GM10847 (cell line): Measurements from ENCODE around the gene ENDOV.

Experiments used
- POLR2A ChIP-seq: IDR thresholded peaks from 2 replicates; pipeline ENCODE4 v1.6.1; 2011; ENCODE audit not compliant: insufficient read length; ENCODE audit errors: extremely low read depth

ENDOV gene

GRCh38 chr17:80463784-80464400, 48.9 kb downstream of the ENDOV start:
- TF ChIP-seq POLR2A: no peak

DNA sequence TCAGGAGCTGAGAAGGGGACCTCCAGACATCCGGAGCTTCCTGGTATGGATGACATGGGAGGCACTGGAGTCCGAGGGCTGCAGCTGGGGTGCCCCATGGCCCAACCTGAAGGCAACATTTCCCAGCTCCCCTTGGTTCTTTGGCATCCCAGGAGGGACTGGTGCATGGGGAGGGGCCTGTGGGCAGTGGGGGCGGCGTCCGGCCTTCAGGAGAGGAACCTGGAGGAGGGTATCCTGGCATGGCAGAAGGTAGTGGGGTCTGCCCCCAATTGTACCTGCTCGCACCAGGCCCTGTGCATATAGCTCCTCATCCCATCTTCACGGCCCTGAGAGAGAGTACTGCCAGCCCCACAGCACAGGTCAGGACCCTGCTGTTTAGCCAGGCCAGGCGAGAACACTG, 49.5 kb downstream of the ENDOV start:
- TF ChIP-seq POLR2A: no peak

DNA sequence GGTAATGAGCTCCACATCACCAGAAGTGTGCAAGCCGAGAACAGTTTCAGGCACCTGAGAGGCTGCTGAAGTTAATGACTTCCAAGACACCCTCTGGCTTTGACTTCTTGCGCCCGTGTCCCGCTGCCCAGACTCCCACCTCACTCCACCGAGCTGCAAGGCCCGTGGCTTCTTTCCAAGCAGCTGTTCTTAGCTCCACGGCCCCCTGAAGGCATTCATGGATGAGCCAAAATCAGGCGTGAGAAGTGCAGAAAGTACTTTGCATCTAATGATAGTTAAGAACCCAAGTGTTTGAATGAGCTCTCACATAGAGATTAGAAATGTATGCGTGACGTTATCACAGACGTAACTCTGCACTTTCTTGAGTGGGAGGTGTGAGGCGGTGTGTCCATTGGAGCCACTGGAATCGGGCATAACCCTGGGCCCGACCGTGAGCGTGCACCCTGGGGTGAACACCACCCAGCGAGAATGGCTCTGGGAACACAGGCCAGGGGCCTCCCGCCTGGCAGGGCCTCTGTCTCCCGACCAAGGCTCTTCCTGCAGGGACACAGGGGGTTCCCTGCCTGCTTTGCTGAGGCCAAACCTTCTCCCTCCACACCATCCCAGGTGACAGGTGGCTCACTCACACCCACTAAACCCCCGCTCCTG, 50.5 kb downstream of the ENDOV start:
- TF ChIP-seq POLR2A: no peak

DNA sequence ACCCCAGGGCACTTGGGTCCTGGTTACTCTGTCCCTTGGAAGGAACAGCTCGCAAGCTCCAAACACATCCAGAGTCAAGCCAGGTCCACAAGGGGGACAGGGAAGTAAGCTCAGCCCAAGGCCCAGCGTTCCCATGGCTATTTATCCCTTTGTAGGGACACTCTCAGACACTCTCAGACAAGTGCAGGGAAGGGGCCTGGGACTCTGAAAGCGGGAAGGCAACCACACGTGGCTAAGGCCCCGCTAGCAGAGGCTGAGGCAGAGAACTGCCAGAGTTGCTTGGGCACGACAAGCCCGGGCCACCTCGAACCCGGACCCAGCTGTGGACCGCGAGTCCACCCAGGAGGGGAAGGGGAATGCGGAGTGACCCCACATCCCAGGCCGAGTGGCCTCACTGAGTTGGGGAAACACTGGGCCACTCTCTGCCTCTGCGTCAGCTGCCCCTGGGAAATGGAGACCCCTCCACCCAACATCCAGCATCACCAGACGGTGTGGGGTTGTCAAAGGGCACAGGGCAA, 51.3 kb downstream of the ENDOV start:
- no peak for TF ChIP-seq POLR2A

GRCh38 chr17:80468242-80468641, 53.3 kb downstream of the ENDOV start:
- no peak for TF ChIP-seq POLR2A

DNA sequence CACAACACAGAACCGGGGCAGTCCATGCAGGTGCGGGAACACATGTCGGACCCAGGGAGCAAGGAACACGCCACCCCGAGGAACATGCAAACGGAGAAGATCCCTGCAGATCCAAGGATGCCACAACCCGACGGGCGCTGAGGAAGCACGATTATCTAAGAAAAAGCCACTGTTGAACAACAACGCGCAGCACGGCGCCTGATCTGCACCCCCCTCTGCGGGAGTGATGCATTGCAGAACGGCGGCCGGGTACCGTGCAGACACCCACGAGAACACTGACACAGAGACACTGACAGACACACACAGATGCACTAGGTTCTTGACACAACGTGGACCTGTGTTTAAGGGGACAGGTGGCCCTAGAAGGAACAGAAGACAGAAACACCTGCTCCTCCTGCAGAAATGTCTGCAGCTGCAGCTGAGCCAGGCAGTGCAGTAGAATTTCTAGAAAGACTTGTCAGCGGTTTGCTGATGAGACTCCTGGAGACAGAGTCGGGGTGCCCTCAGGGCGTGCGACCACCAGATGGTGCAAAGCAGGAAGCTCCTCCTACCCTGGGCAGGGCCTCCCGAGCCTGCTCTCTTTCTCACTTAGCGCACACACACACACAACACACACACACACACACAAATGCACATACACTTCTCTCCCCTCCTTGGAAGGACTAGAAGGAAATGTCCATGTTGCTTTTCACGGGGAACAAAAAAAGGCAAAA, 54.0 kb downstream of the ENDOV start:
- TF ChIP-seq POLR2A: no peak

- TF ChIP-seq POLR2A: no peak
These were observed 54.7 kb downstream of the ENDOV start for GRCh38 chr17:80469667-80470066.

DNA sequence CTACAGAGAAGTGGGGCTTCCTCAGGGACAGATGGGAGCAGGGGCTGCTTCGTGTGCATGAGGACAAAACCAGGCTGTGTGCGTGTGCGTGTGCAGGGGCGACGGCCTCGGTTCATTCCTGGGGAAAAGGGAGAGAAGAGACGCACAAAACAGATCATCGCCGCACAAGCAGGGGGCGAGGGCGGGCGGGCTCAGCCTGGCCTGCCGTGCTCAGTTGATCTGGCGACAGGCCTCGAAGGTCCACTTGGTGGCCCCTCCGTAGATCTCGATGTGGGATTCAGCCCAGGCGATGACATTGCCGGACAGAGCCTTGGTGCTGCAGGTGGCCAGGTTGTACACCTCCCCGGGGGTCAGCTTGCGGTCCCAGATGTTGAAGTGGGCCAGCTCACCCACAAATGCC, 55.6 kb downstream of the ENDOV start:
- no peak for TF ChIP-seq POLR2A

GRCh38 chr17:80471922-80472321, 57.0 kb downstream of the ENDOV start:
- TF ChIP-seq POLR2A: no peak

- no peak for TF ChIP-seq POLR2A
These were observed 58.0 kb downstream of the ENDOV start for GRCh38 chr17:80472996-80473395.

GRCh38 chr17:80473701-80474100, 58.7 kb downstream of the ENDOV start:
- TF ChIP-seq POLR2A: no peak

GRCh38 chr17:80474231-80474960, 59.4 kb downstream of the ENDOV start:
- TF ChIP-seq POLR2A: no peak

DNA sequence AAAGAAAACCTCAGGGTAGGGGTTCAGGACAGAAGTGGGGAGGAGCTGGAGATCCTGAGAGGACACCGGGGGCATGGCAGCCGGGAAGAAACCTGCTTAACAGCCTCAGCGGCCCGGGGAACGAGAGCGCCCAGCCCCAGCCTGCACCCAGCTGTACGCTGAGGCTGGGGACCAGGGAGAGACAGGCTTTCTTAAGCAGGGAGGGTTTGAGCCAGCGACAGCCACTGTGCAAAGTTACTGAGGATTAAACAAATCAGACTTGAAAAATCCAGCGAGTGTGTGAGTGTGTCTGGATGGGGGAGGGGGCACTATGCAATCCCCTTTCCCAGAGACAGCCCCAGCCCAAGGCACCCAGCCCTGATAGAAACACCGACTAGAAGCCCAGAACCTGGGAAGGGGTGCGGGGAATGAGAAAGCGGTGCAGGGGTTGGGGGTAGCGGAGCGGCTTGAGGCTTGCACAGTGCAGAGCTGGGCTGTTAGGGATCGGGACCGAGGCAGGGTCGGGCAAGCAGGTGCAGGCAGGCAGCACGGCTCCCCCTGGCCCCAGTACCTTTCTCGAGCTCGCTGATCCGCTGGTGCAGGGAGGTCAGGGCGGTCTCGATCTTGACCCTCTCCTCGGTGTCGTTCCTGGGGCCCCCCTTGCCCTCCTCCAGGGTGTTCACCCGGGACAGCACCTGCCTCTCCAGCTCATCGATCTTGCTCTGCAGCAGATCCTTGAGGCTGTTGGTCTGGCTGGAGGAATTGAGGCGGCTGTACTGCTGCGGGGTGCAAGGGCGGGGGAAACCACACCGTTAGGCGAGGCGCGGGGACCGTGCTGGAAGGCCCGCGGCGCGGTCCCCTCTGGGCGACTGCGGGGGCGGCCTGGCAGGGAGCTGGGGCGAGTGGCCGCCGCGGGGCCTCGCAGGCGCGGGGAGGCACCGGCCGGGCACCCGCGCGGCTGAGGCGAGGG, 60.3 kb downstream of the ENDOV start:
- no peak for TF ChIP-seq POLR2A
